B cell (primary cell): Measurements from ENCODE around the gene SH2D4B. TPM values are rescaled to one million over a fixed set of nuclear protein-coding genes. Genes with fewer than 3 reads are reported as not detected.
A peak's percentile ranks its signal among the peaks of the same experiment; 100 is the strongest.

ENCODE experiments used
- ATAC-seq: fragments of 200-7000 bp; cut with Tn5 transposase; one replicate; pipeline ENCODE4 v1.10.0; 2021; ENCODE audit warnings: low read depth, mild to moderate bottlenecking, moderate number of reproducible peaks, moderate library complexity
- CTCF ChIA-PET: fragments of 350-600 bp; sonication (Branson Sonifier 250); formaldehyde crosslinking; loops from one replicate; lab custom pipeline; 2021; ENCODE audit warnings: antibody characterized with exemption, inconsistent platforms; lab: Charles Lee
- POLR2A ChIA-PET: fragments of 350-600 bp; sonication (Branson Sonifier 250); formaldehyde crosslinking; loops from one replicate; lab custom pipeline; 2021; ENCODE audit warnings: antibody characterized with exemption; lab: Charles Lee
- DNase-seq: peaks from one replicate; pipeline ENCODE4 v3.0.0; 2013
- H2AFZ ChIP-seq: 2 replicates; pipeline ENCODE4 v1.6.1; 2012; ENCODE audit warnings: mild to moderate bottlenecking, low read depth, low read length; ENCODE audit not compliant: insufficient read depth, poor library complexity, severe bottlenecking
- H3K27ac ChIP-seq, 2 donors: 1 replicate in 1 of 2; 2 replicates in 1 of 2; pipeline ENCODE4 v1.5.1; 2012 to 2013; ENCODE audit warnings: low read length in 2 of 2, mild to moderate bottlenecking in 2 of 2, moderate library complexity in 1 of 2
- H3K27me3 ChIP-seq, 4 experiments: fragments of 200-600 bp in 1 of 4; sonication (generic) in 1 of 4; replicated peaks in 1 of 4; 1 replicate in 2 of 4; 2 replicates in 2 of 4; pipeline versions ENCODE4 v1.6.1 to v1.7.0; 2013 to 2016; ENCODE audit warnings: low read length in 3 of 4, mild to moderate bottlenecking in 2 of 4, mixed read lengths in 1 of 4, moderate library complexity in 1 of 4; ENCODE audit not compliant: insufficient read depth in 4 of 4, control insufficient read depth in 3 of 4; ENCODE audit errors: control extremely low read depth in 1 of 4
- H3K36me3 ChIP-seq, 2 experiments: replicated peaks in 1 of 2; 1 replicate in 1 of 2; 2 replicates in 1 of 2; pipeline versions ENCODE4 v1.6.1 to v1.7.1; 2013; ENCODE audit warnings: low read length in 1 of 2; ENCODE audit not compliant: insufficient read depth in 2 of 2, control insufficient read depth in 1 of 2; ENCODE audit errors: control extremely low read depth in 1 of 2, extremely low read depth in 1 of 2
- H3K4me1 ChIP-seq, 2 donors: fragments of 200-600 bp in 1 of 2; sonication (generic) in 1 of 2; 1 replicate in 1 of 2; 2 replicates in 1 of 2; pipeline versions ENCODE4 v1.5.1 to v1.6.1; 2013 to 2017; ENCODE audit warnings: low read length in 2 of 2; ENCODE audit not compliant: control insufficient read depth in 2 of 2, insufficient read depth in 2 of 2
- H3K4me2 ChIP-seq: replicated peaks from 2 replicates; pipeline ENCODE3; 2012; ENCODE audit warnings: mild to moderate bottlenecking, low read depth, low read length; ENCODE audit not compliant: poor library complexity, severe bottlenecking
- H3K4me3 ChIP-seq, 5 experiments: fragments of 200-600 bp in 1 of 5; sonication (generic) in 1 of 5; 1 replicate in 3 of 5; 2 replicates in 2 of 5; pipeline versions ENCODE4 v1.5.1 to v1.7.0; 2011 to 2016; ENCODE audit warnings: low read length in 4 of 5, mild to moderate bottlenecking in 4 of 5, low read depth in 2 of 5, control low read depth in 1 of 5, moderate library complexity in 1 of 5; ENCODE audit not compliant: insufficient read depth in 1 of 5; ENCODE audit errors: control extremely low read depth in 1 of 5, extremely low read depth in 1 of 5
- H3K79me2 ChIP-seq: fragments of 200-600 bp; sonication (generic); one replicate; pipeline ENCODE4 v1.6.0; 2016; ENCODE audit warnings: low read length; ENCODE audit not compliant: control insufficient read depth, insufficient read depth
- H3K9ac ChIP-seq: fragments of 200-600 bp; sonication (generic); 2 replicates; pipeline ENCODE4 v1.6.1; 2017; ENCODE audit warnings: mild to moderate bottlenecking, low read length, moderate library complexity
- H3K9me3 ChIP-seq, 3 donors: one replicate each; pipeline versions ENCODE4 v1.6.1 to v1.7.1; 2013; ENCODE audit warnings: low read length in 2 of 3; ENCODE audit not compliant: control insufficient read depth in 2 of 3, insufficient read depth in 1 of 3; ENCODE audit errors: control extremely low read depth in 1 of 3
- H4K20me1 ChIP-seq: 2 replicates; pipeline ENCODE4 v1.6.0; 2012; ENCODE audit warnings: mild to moderate bottlenecking, low read length; ENCODE audit not compliant: insufficient read depth, control insufficient read depth, poor library complexity, severe bottlenecking
- H3K27ac Mint-ChIP-seq: one replicate; pipeline ENCODE4 v1.8.0; 2021; ENCODE audit warnings: mixed read lengths
- H3K27me3 Mint-ChIP-seq: one replicate; pipeline ENCODE4 v1.8.0; 2021; ENCODE audit warnings: mixed read lengths
- H3K4me1 Mint-ChIP-seq: one replicate; pipeline ENCODE4 v1.8.0; 2021; ENCODE audit warnings: mixed read lengths
- H3K4me3 Mint-ChIP-seq: one replicate; pipeline ENCODE4 v1.8.0; 2021; ENCODE audit warnings: mixed read lengths
- H3K9me3 Mint-ChIP-seq: one replicate; pipeline ENCODE4 v1.8.0; 2022; ENCODE audit warnings: mixed read lengths; ENCODE audit not compliant: insufficient read depth
- CTCF ChIP-seq: fragments of 200-600 bp; IDR thresholded peaks from one replicate; pipeline ENCODE4 v1.8.0; 2022; ENCODE audit warnings: antibody characterized with exemption, mild to moderate bottlenecking
- EZH2 ChIP-seq: IDR thresholded peaks from 2 replicates; pipeline ENCODE4 v1.6.1; 2012; ENCODE audit warnings: borderline replicate concordance, low read depth, mild to moderate bottlenecking, moderate library complexity, low read length; ENCODE audit not compliant: insufficient read depth, poor library complexity, severe bottlenecking
- WGBS: methylation state at CpG from one replicate; pipeline ENCODE4 v1.1.5; 2013; ENCODE audit warnings: missing lambda C conversion rate; ENCODE audit not compliant: insufficient coverage; 5-methylcytosine and 5-hydroxymethylcytosine counted together
- intact Hi-C: fragments of 100-400 bp; cut with micrococcal nuclease; formaldehyde crosslinking; loops from one replicate; pipeline ENCODE4 v1.10.0; 2022
- polyA plus RNA-seq: library from polyadenylated mRNA; depleted of rRNA; stranded (reverse); fragments of >200 nt; gene quantifications from 2 replicates; pipeline ENCODE4 v1.2.3, GENCODE V29; 2012
- total RNA-seq, 2 donors: library from RNA; stranded (reverse); fragments of 120-200 nt in 1 of 2; gene quantifications; 1 replicate in 1 of 2; 2 replicates in 1 of 2; pipeline versions ENCODE4 v1.2.3 to v1.2.4, GENCODE V29; 2013 to 2022

Gene SH2D4B
- total and polyA plus RNA-seq, 2 donors (not counting 1 experiment from before 2014, with no cell fraction given): 0.09 to 0.22 TPM

- TF ChIP-seq EZH2: no peak
- TF ChIP-seq CTCF: peak; percentile 51
- DNase-seq (peak; percentile 55), ATAC-seq (peak; percentile 58)
- Histone ChIP-seq H3K79me2 (no peaks in the 10 kb centered on the region), H3K4me3 (no peak overlapping the region), H3K36me3 (no peaks in the 10 kb centered on the region), H3K4me2 (no peak overlapping the region), H3K9me3 (peaks cover 0 to 5% (median 0%) of the 10 kb centered on the region in 3 donors), H3K27me3 (no peaks in the 10 kb centered on the region), H3K27ac (no peak overlapping the region), H2AFZ (no peak overlapping the region), H3K9ac (no peak overlapping the region), H4K20me1 (no peaks in the 10 kb centered on the region), H3K4me1 (peaks cover 13 to 28% of the 10 kb centered on the region in 2 donors)
- ChIA-PET POLR2A (no interaction called here), CTCF (interaction anchor here (1.8 to 2.8 kb wide), 4 partner anchors 10 to 99 kb away, joined by 5 to 11 read pairs (median 8); no protein-coding TSS in a partner anchor)
- Mint-ChIP-seq H3K4me1 (peaks cover 22% of the 10 kb centered on the region), H3K9me3 (no peaks in the 10 kb centered on the region), H3K4me3 (no peak overlapping the region), H3K27me3 (no peaks in the 10 kb centered on the region), H3K27ac (no peak overlapping the region)
- intact Hi-C loops: loop anchor here (5.0 kb wide), 2 partner anchors 37 to 62 kb away; partner anchors contain the start of gene SH2D4B
- WGBS: 64% methylated on average over 4 of the region's 8 CpGs
Observed at GRCh38 chr10:80599424-80599847, 61.7 kb downstream of the SH2D4B start.

DNA sequence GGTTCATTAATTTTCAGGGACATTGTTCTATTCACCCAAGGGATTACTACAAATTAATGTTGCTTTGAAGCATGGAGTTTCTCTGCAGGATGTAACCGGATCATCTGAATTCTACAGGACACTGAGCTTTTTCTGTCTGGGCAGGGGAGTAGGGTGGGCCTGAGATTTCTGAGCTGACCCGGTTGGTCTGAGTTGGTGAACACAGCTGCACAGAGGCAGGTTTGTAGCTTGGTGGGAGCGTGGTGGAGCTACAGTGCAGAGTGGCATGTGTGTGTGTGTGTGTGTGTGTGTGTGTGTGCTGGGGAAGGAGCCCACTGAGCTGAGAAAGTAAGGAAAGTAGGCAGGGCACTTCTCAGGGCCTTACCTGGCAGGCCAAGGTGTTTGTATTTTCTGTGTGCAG, 62.6 kb downstream of the SH2D4B start:
- no peak overlapping the region for H3K9ac ChIP-seq
- TF ChIP-seq EZH2 (no peak), CTCF (no peak)
- CTCF ChIA-PET: interaction anchor here (0.6 to 2.4 kb wide), 4 partner anchors 10 to 661 kb away, joined by 3 to 10 read pairs (median 4); no protein-coding TSS in a partner anchor
- no peak overlapping the region for H3K27ac ChIP-seq
- H4K20me1 ChIP-seq: no peaks in the 10 kb centered on the region
- H3K4me1 ChIP-seq: peaks cover 13 to 28% of the 10 kb centered on the region in 2 donors
- H2AFZ ChIP-seq: no peak overlapping the region
- no peaks in the 10 kb centered on the region for H3K27me3 ChIP-seq
- H3K27ac Mint-ChIP-seq: no peak overlapping the region
- no peaks in the 10 kb centered on the region for H3K27me3 Mint-ChIP-seq
- no peak overlapping the region for H3K4me3 Mint-ChIP-seq
- no peak overlapping the region for H3K4me2 ChIP-seq
- no peaks in the 10 kb centered on the region for H3K79me2 ChIP-seq
- no peaks in the 10 kb centered on the region for H3K36me3 ChIP-seq
- intact Hi-C loops: no loop called here
- no peak for DNase-seq
- no peak for ATAC-seq
- H3K4me1 Mint-ChIP-seq: peaks cover 22% of the 10 kb centered on the region
- 92% methylated on average over 3 of the region's 3 CpGs for WGBS
- H3K4me3 ChIP-seq: no peak overlapping the region
- peaks cover 0 to 5% (median 0%) of the 10 kb centered on the region in 3 donors for H3K9me3 ChIP-seq
- POLR2A ChIA-PET: interaction anchor here (0.5 kb wide), 1 partner anchor 1216 kb away, joined by 3 read pairs; no protein-coding TSS in a partner anchor
- no peaks in the 10 kb centered on the region for H3K9me3 Mint-ChIP-seq
